ENCODE data around the gene MTUS2. TPM values are rescaled to one million over a fixed set of nuclear protein-coding genes. Genes with fewer than 3 reads are reported as not detected.

Gene MTUS2
- total RNA-seq, 2 donors from 2014 or later = 1.9 to 4.9 TPM

- H3K4me3 Mint-ChIP-seq = no peak overlapping the region
- DNase-seq (no peak), ATAC-seq (no peak)
- peaks cover 3% of the 10 kb centered on the region for H3K36me3 Mint-ChIP-seq (ENCODE audit: low read depth)
- H3K27ac Mint-ChIP-seq = no peak overlapping the region
- H3K27me3 Mint-ChIP-seq = peaks cover 30% of the 10 kb centered on the region
- no peaks in the 10 kb centered on the region for H3K9me3 ChIP-seq (ENCODE audit: control insufficient read depth, low read length, poor library complexity, severe bottlenecking)
- peaks cover 7% of the 10 kb centered on the region for H3K4me1 Mint-ChIP-seq
These were observed 655.9 kb downstream of the MTUS2 start for GRCh38 chr13:29476046-29476445.

DNA sequence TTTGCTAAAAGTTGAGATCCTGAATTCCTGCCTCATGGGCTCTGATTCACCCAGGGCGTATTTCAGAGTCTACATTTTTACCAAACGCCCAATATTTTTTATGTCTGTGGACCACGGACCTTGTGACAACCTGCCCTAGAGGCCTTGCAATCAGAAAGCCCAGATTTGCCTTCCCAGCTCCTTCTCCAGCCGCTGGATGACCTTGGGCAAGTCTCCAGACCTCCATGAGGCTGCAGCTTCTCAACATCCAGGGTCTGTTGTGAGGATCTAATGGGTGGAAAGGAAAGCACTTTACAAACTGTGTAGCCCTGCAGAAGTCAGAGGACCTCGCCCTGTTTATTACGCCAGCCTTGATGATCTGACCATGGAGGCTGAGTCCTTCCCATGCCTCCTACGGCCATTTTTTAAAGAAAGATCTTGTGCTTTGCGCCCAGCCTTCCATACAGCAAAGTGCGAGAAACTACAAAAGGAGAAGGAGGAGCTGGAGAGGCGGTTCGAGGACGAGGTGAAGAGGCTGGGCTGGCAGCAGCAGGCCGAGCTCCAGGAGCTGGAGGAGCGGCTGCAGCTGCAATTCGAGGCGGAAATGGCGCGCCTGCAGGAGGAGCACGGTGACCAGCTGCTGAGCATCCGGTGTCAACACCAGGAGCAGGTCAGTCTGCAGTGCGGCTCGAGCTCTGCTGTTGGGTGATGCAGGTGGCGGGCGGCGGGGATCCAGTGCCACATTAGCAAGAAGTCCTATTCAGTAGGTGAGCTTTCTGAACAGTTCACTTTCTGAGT lies 659.8 kb downstream of the MTUS2 start:
- Mint-ChIP-seq H3K4me1 (peaks cover 2% of the 10 kb centered on the region), H3K4me3 (no peak overlapping the region), H3K27ac (no peak overlapping the region), H3K36me3 (ENCODE audit: low read depth) (peaks cover 3% of the 10 kb centered on the region), H3K27me3 (peaks cover 40% of the 10 kb centered on the region)
- DNase-seq = no peak
- H3K9me3 ChIP-seq (ENCODE audit: control insufficient read depth, low read length, poor library complexity, severe bottlenecking) = no peaks in the 10 kb centered on the region
- no peak for ATAC-seq

DNA sequence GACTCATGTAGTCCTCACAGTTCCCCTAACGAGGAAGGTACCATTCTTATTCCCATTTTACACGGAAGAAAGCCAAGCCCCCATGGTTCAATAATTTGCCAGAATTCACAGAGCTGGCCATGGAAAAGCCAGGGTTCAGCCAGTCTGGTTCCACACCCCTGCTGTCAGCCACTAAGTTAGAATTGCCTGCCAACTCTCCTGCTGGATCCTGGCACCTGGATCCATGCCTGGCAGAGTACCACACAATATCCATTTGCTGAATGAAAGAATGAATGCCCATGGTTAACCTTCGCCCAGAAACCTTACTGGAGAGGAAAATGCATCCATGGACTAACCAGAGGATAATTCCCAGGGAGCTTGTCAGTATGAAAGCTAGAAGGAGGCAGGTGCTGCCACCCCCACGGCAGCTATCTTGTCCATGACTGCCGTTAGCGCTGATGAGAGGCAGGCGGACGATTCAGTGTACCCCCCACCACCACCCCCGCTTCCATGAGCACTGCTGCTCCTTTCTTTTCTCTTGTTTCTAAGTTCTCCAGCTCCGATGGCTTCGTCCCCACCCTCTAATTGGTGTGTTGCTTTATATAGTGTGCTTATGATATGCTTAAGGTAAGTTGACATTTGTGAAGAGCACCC lies 660.9 kb downstream of the MTUS2 start:
- H3K27ac Mint-ChIP-seq = no peak overlapping the region
- DNase-seq = no peak
- H3K36me3 Mint-ChIP-seq (ENCODE audit: low read depth) = peaks cover 3% of the 10 kb centered on the region
- peaks cover 40% of the 10 kb centered on the region for H3K27me3 Mint-ChIP-seq
- no peaks in the 10 kb centered on the region for H3K9me3 ChIP-seq (ENCODE audit: control insufficient read depth, low read length, poor library complexity, severe bottlenecking)
- H3K4me3 Mint-ChIP-seq = no peak overlapping the region
- H3K4me1 Mint-ChIP-seq = peaks cover 2% of the 10 kb centered on the region
- ATAC-seq = no peak

- no peak overlapping the region for H3K27ac Mint-ChIP-seq
- DNase-seq (no peak), ATAC-seq (no peak)
- peaks cover 38% of the 10 kb centered on the region for H3K27me3 Mint-ChIP-seq
- H3K4me1 Mint-ChIP-seq = peaks cover 2% of the 10 kb centered on the region
- H3K36me3 Mint-ChIP-seq (ENCODE audit: low read depth) = peaks cover 3% of the 10 kb centered on the region
- H3K9me3 ChIP-seq (ENCODE audit: control insufficient read depth, low read length, poor library complexity, severe bottlenecking) = no peaks in the 10 kb centered on the region
- H3K4me3 Mint-ChIP-seq = no peak overlapping the region
These were observed 661.5 kb downstream of the MTUS2 start for GRCh38 chr13:29481603-29482002.

GRCh38 chr13:29482504-29482903 lies 662.4 kb downstream of the MTUS2 start:
- no peak overlapping the region for H3K27ac Mint-ChIP-seq
- H3K27me3 Mint-ChIP-seq = peaks cover 29% of the 10 kb centered on the region
- no peak for DNase-seq
- H3K4me3 Mint-ChIP-seq = no peak overlapping the region
- H3K36me3 Mint-ChIP-seq (ENCODE audit: low read depth) = peaks cover 3% of the 10 kb centered on the region
- H3K9me3 ChIP-seq (ENCODE audit: control insufficient read depth, low read length, poor library complexity, severe bottlenecking) = no peaks in the 10 kb centered on the region
- no peak for ATAC-seq
- H3K4me1 Mint-ChIP-seq = peaks cover 2% of the 10 kb centered on the region

DNA sequence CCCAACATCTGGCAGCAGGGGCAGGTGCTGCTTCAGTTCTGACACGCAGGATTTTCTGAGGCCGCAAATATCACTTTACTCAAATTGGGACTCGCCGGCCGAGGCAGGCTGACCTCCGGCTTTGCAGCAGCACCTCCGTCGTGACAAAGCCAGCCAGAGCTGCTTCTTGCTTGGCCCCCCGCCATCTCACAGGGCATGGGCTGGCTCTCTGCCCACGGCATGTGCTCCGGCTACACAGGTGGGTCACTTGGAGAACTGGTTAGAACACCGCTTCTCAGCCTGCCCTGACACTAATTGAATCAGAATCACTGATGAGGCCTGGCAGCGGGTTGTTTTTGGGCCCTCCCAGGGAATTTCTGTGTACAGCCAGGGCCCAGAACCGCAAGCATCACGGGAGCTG lies 663.1 kb downstream of the MTUS2 start:
- Mint-ChIP-seq H3K36me3 (ENCODE audit: low read depth) (peaks cover 3% of the 10 kb centered on the region), H3K27me3 (peaks cover 29% of the 10 kb centered on the region), H3K27ac (no peak overlapping the region), H3K4me1 (peaks cover 2% of the 10 kb centered on the region), H3K4me3 (no peak overlapping the region)
- DNase-seq (no peak), ATAC-seq (no peak)
- no peaks in the 10 kb centered on the region for H3K9me3 ChIP-seq (ENCODE audit: control insufficient read depth, low read length, poor library complexity, severe bottlenecking)

- Mint-ChIP-seq H3K36me3 (ENCODE audit: low read depth) (peaks cover 3% of the 10 kb centered on the region), H3K27me3 (peaks cover 31% of the 10 kb centered on the region), H3K4me3 (no peak overlapping the region), H3K4me1 (peaks cover 2% of the 10 kb centered on the region), H3K27ac (no peak overlapping the region)
- no peaks in the 10 kb centered on the region for H3K9me3 ChIP-seq (ENCODE audit: control insufficient read depth, low read length, poor library complexity, severe bottlenecking)
- ATAC-seq (no peak), DNase-seq (no peak)
These were observed 663.5 kb downstream of the MTUS2 start for GRCh38 chr13:29483623-29484022.

DNA sequence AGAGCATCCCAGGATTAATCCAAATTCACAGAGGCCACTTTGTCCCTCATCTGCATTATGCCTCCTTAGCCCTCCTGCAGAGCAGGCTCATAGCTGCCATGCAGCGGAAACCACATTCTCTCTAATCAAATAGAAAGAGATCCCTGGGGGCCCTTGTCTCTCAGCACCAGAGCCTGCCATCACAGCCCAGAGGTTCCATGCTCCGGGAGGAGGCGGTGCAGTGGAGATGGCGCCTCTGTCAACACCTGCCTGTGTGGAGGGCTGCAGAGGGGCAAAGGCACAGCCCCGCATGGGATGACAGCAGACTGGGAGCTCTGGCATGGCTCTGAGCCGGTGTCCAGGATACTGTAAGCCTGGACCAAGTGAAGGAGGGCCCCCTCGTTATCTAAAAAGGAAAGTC lies 664.1 kb downstream of the MTUS2 start:
- peaks cover 3% of the 10 kb centered on the region for H3K36me3 Mint-ChIP-seq (ENCODE audit: low read depth)
- ATAC-seq (no peak), DNase-seq (no peak)
- H3K9me3 ChIP-seq (ENCODE audit: control insufficient read depth, low read length, poor library complexity, severe bottlenecking) = no peaks in the 10 kb centered on the region
- no peak overlapping the region for H3K4me3 Mint-ChIP-seq
- peaks cover 29% of the 10 kb centered on the region for H3K27me3 Mint-ChIP-seq
- no peak overlapping the region for H3K27ac Mint-ChIP-seq
- H3K4me1 Mint-ChIP-seq = peaks cover 2% of the 10 kb centered on the region

GRCh38 chr13:29484796-29485195 lies 664.7 kb downstream of the MTUS2 start:
- no peaks in the 10 kb centered on the region for H3K9me3 ChIP-seq (ENCODE audit: control insufficient read depth, low read length, poor library complexity, severe bottlenecking)
- Mint-ChIP-seq H3K36me3 (ENCODE audit: low read depth) (peaks cover 3% of the 10 kb centered on the region), H3K4me3 (no peak overlapping the region), H3K4me1 (peaks cover 2% of the 10 kb centered on the region), H3K27ac (no peak overlapping the region), H3K27me3 (peaks cover 25% of the 10 kb centered on the region)
- DNase-seq (no peak), ATAC-seq (no peak)

- DNase-seq (no peak), ATAC-seq (no peak)
- Mint-ChIP-seq H3K4me1 (no peaks in the 10 kb centered on the region), H3K27me3 (peaks cover 16% of the 10 kb centered on the region), H3K4me3 (no peak overlapping the region), H3K27ac (no peak overlapping the region), H3K36me3 (ENCODE audit: low read depth) (no peaks in the 10 kb centered on the region)
- H3K9me3 ChIP-seq (ENCODE audit: control insufficient read depth, low read length, poor library complexity, severe bottlenecking) = no peaks in the 10 kb centered on the region
These were observed 666.4 kb downstream of the MTUS2 start for GRCh38 chr13:29486551-29486950.

- ATAC-seq (no peak), DNase-seq (no peak)
- no peaks in the 10 kb centered on the region for H3K4me1 Mint-ChIP-seq
- H3K27ac Mint-ChIP-seq = no peak overlapping the region
- H3K4me3 Mint-ChIP-seq = no peak overlapping the region
- H3K36me3 Mint-ChIP-seq (ENCODE audit: low read depth) = no peaks in the 10 kb centered on the region
- H3K9me3 ChIP-seq (ENCODE audit: control insufficient read depth, low read length, poor library complexity, severe bottlenecking) = no peaks in the 10 kb centered on the region
- peaks cover 11% of the 10 kb centered on the region for H3K27me3 Mint-ChIP-seq
These were observed 667.6 kb downstream of the MTUS2 start for GRCh38 chr13:29487466-29488454.

- H3K4me3 Mint-ChIP-seq = no peak overlapping the region
These were observed 669.8 kb downstream of the MTUS2 start for GRCh38 chr13:29489650-29490560.

More at GRCh38 chr13:29489650-29490560, 669.8 kb downstream of the MTUS2 start:
- Mint-ChIP-seq H3K36me3 (ENCODE audit: low read depth) (peaks cover 2% of the 10 kb centered on the region), H3K27ac (no peak overlapping the region), H3K27me3 (peaks cover 18% of the 10 kb centered on the region), H3K4me1 (no peaks in the 10 kb centered on the region)
- ATAC-seq = no peak
- DNase-seq = no peak
- no peaks in the 10 kb centered on the region for H3K9me3 ChIP-seq (ENCODE audit: control insufficient read depth, low read length, poor library complexity, severe bottlenecking)
